NOMO-1 treated with dmso at 0.1 percent for 144 hours (cell line): Measurements from ENCODE around the gene SSC5D.
A peak's percentile ranks its signal among the peaks of the same experiment; 100 is the strongest.
"Not testable (repeated sequence)": the region's sequence is repeated elsewhere in the genome, so short reads cannot be mapped to it uniquely, and the experiment has no call there.

Source experiments
- DNase-seq: peaks from one replicate; lab custom pipeline; 2025; ENCODE audit not compliant: unreplicated experiment; lab: John Stamatoyannopoulos, UW

Gene SSC5D

DNA sequence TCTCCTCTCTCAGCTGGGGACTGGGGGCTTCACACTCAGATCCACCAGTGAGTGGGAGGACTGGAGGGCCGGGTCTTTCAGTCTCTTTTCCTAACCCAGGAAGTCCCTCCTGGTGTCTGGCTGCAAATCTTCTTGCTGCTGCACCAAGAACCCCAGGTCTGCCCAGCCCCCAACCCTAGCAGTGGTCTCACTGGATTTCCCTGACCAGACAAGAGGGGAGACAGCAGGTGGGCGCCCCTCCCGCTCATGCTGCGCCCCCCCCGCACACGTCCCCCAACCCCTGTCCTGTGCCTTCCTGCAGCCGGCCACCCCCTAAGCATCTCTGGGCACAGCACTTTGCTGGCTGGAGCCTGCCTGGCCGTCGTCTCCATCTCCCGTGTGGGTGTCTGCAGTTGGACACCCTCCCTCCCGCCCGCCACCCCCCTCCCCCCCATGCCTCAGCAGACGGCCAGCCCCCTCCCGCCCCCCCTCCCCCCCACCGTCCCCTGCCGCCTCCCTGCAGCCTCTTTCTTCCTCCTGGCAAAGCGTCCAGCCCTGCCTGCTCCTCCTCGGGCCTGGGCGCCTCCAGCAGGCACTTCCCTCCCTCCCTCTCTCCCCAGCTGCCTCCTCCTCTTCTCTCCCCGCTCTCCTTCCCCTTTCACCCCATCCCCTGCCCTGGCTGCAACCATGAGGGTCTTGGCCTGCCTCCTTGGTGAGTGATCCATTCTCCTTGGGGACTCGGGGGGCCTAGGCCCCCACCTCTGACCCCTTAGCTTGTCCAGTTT lies at the start of gene SSC5D:
Gene SSC5D (plus strand): TSS at position 513 of the 764 bp plus-strand sequence. CDS start 154 bp downstream, at position 667.
- no peak for DNase-seq

DNA sequence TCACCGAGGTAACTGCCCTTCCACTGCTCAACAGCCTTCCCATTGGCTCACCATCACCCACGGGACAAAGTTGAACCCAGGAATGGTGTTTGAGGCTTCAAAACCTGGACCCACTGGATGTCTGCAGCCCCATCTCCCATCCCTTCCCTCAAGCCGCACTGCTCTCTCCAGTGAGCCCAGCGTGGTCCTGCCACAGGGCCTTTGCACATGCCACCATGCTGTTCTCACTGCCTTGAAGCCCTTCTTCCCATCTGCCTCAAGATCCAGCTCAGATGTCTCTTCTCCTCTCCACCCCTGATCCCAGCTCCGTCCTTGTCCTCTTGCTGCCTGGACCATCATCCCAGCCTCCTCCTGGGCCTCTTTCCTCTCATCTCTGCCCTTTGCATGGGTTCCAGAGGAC lies 49.2 kb upstream of the SSC5D start:
- DNase-seq: no peak

DNA sequence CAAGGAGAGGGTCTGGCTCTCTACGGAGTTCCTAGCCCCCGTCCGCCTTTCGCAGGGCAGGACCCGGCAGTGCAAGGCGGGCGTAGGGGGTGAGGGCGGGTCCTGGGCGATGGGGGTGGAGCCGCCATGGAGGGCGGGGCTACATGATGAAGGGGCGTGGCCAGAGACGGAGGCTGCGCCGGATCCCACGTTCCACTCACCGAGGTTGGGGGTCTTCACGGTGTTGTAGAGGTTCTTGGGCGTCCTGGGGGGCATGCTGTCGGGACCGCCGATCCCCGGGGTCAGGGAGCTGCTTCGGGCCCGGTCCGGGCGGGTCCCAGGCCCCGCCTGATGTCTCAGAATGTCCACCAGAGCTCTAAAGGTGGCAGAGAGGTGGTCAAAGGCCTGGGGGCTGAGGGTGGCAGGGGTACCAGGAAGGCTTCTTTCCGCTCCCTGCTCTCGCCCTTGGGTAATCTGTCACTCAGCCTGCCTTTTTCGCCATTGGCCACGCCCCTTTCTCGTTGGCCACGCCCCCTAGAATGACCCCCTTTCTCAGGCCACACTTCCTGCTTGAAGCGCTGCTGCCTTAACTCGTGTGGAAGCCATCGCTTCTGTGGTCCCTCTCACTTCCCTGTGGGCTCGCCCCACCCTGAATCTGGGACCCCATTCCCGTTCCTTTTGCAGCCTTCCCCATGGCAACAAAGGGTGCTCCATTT lies 47.7 kb upstream of the SSC5D start:
- DNase-seq: peak; percentile 63

DNA sequence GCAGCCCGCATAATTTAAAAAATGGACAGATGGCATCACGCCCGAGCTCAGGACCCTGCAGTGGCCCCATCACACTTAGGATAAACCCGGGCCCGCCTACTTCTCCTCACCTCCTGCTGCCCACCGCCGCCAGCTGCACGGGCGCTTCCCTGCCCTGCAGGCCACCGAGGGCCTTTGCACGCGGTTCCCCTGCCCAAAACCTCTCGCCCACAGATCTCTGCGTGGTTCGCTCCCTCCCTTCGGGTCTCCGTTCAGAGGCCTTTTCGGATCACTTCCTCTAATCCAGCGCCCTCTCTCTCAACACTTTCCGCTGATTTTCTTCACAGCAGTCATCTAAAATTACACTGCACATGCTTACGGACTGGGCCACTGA lies 46.9 kb upstream of the SSC5D start:
- peak; percentile 62 for DNase-seq

DNA sequence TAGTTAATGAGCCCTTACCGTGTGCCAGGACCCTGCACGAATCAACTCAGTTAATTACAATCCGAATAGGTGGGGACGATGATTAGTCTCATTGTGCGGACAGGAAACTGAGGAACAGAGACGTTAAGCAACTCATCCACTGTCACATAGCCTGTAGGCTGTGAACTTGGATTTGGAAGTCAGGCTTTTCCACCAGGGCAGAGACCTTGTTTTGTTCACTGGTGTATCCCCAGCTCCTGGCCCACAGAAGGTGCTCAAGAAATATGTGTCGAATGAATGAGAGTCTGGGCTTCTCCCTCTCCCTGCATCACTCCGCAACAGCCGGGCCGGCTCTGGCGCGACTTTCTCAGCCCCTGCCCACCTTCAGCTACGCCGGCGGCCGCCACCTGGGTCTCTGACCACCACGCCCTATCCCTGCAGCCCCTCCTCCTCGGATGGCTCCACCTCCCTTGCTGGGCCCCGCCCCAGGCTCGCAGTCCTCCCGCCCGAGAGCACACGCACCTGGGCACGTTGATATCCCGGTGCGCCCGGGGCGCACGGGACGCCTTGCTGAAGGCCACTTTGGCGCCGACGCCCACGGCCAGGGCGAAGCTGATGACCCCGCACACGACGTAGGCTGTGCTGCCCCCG lies 46.4 kb upstream of the SSC5D start:
- DNase-seq: no peak

DNA sequence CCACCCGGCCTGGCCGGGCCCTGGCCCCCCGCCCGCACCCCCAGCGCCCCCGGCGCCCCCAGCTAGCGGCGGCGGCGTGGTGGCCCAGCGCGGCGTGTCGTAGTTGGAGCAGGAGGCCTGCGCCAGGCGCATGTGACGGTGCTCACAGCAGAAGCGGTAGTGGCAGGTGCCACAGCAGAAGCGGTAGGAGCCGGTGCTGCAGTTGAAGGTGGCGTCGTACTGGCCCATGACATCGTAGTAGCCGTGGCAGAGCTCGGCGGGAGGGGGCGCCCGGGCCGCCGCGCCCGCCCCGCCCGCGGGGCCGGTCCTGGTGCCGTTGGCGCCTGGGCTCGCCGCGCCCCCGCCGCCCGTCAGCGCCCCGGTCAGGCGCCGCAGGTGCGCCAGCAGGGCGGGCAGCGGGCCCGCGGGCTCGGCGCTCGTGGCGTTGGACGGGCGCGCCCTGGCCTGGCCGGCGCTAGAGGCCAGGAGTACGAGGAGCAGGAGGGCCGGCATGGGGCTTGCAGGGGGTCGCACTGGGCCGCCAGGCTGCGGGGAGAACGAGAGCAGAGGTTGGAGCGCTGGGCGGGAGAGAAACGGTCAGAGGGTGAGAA lies 45.8 kb upstream of the SSC5D start:
- no peak for DNase-seq

DNA sequence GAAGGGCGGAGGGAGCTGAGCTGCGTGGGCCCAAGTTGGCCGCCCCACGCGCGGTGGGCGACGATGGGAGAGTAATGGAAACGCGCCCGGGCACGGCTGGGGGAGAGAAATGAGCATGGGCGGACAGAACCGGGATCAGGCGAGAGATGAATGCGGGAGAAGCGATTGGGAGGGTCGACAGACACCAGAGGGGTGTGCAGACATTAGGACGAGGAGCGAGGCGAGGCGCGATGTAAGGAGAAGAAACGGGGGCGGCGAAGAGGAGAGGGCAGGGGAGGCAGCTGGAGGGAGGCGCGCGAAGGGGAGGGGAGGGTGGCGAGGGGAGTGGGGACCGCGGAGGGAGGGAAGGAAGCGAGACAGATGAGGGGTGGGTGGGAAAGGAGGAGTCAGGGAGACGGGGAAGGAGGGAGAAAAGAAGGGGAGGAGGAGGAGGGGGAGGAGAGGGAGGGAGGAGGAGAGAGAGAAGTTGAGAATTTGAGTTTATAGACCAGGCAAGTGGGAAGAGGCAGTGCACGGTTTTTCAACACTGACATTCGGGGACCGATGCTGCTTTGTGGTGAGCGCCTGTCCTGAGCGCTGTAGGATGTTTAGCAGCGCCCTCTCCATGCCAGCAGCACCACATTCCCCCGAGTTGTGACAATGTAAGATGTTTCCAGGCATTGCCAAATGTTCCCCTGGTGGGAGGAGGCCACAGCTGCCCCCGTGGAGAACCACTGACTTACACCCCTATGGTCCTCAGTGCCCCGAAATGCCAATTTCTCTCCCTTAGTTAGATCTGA lies 45.0 kb upstream of the SSC5D start, which contains the start of gene SHISA7:
Gene SHISA7 (minus strand): TSS at position 256 of the 779 bp plus-strand sequence. CDS start 437 bp downstream, outside the sequence.
- DNase-seq: no peak

DNA sequence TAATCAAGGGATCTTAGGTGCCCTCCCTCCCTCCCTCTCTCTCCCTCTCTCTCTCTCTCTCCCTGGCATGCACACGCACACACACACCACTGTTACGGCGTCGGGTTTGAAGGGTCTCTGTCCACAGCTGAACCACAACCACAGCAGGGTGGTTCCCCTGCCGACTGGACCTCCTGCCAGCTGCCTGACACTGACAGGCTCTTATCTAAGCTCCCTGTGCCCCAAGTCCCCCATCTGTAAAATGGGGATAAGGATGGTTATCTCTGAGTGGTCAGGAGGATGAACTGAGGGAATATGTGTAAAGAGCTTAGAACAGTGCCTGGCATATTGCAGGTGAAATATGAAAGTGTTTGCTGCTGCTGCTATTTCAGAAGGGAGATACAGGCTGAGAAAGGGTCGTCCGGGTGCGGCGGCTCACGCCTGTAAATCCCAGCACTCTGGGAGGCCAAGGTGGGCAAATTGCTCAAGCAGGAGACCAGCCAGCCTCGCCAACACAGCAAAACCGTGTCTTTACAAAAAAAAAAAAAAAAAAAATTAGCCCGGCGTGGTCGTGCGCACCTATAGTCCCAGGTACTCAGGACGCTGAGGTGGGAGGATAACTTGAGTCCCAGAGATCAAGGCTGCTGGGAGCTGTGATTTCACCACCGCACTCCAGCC lies 44.3 kb upstream of the SSC5D start:
- no peak for DNase-seq

DNA sequence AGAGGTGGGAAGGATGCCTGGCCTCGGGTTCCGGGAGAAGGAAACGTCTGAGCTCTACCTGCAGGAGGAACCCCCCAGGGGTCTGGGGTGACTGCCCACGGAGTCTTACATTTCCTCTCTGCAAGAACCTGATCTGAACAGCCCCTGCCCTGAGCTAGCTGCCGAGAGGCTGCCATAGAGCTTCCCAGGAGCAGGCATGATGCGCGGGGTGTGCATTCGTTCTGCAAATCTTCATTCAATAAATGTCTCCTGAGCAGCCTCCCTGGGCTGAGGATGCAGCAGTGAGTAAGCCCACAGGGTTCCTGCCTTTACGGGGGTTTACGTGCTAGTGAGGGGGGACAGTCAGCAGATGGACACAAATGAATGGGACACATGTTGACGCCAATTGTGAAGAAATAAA lies 43.6 kb upstream of the SSC5D start:
- DNase-seq: no peak

DNA sequence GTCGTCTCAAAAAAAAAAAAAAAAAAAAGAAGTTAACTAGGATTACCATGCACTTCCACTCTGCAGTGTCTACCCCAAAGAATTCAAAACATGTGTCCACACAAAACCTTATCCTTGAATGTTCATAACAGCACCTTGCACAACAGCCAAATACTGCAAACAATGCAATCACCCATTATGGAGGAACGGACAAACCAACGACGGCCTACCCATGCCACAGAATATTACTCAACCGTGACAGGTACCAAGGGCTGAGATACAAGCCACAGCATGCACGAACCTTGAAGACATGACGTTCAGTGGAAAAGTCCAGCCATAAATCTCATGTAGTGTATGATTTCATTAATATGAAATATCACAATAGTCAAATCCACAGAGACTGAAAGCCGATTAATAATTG lies 42.2 kb upstream of the SSC5D start:
- DNase-seq: no peak

DNA sequence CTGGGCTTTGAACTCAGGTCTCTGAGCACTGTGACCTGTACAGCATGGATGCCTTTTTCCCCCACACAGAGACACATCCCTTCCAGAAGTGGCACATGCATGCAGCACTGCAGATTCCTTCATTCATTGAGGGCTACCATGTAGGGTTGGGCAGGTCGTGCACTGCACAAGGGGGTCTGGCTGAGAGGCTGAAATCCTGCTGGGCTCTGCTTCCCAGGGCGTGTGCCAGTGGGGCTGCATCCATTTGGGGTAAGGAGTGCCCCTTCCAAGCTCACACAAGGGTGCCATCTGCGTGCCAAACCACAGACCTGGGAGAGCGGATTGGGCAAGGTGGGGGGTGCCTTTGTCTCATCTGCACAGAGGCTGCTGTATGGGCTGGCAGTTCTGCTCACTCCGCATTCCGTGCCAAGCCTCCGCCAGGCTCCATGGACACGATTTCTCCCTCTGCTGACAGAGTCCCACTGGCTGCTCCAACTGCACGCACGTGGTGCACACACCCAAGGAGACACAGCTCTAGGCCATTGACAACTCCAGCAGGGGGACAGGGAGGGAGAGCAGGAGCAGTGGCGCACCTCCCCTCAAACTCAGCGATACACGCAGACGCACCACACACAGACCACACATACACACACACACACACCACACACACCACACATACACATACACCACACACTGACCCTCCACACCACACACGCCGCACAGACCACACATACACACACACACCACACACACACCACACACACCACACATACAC lies 40.6 kb upstream of the SSC5D start:
- no peak for DNase-seq

DNA sequence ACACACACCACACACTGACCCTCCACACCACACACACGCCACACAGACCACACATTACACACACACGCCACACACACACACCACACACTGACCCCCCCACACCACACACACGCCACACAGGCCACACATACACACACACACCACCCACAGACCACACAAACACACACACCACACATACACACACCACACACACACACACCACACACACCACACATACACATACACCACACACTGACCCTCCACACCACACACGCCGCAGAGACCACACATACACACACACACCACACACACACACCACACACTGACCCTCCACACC lies 40.1 kb upstream of the SSC5D start:
- DNase-seq: not testable (repeated sequence)

DNA sequence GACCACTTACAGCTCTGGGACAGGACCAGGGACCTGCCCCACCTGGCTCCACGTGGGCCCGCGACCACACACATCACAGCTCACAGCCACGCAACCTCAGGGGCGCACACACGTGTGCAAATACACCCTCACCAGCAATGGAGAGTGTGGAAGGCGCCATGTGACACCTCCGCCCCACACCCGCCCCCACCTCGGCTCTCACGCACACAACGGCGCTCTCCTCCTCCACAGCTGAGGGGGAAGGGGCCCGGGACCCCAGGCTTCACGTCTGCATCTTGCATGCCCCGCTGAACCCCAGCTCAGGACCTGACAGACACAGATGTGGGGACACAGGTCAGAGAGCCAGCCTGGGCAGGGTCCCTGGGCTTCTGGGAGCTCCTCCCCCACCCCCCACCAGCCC lies 38.8 kb upstream of the SSC5D start:
- DNase-seq: no peak

DNA sequence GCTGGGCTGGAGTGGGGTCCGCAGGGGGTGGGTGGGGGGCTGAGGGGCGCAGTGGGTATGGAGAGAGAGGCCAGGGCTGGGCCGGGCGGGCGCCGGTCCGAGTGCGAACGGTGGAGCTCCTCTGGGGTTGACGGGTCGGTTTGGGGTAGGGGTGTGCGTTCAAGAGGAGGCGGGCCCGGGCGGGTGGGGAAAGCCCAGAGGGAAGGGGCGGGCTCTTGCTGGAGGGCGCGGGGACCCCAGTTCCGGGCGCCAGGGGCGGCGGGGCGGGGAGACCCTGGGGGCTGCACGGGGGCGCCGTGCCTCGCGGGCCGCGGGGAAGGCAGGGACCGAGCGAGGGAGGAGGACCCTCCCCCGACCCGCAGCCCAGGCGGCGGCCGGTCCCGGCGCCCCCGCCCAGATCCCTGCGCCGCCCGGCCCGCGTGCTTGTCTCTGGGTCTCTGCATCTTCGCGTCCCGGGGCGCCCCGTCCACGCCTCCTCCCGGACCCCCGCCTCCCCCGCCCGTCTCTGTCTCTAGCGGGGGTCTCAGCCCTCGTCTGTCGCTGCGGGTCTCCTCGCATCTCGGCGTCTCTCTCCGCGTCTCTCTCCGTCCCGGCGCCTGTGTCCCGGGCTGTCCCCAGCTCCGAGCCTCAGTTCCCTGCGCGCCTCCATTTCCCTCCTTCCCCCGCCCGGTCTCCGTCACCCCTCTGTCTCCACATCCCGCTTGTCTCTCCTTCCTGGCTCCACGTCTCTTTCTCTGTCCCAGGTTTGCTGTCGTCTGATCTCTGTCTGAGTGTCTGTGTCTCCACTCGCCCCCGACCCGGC lies 36.9 kb upstream of the SSC5D start:
- no peak for DNase-seq

DNA sequence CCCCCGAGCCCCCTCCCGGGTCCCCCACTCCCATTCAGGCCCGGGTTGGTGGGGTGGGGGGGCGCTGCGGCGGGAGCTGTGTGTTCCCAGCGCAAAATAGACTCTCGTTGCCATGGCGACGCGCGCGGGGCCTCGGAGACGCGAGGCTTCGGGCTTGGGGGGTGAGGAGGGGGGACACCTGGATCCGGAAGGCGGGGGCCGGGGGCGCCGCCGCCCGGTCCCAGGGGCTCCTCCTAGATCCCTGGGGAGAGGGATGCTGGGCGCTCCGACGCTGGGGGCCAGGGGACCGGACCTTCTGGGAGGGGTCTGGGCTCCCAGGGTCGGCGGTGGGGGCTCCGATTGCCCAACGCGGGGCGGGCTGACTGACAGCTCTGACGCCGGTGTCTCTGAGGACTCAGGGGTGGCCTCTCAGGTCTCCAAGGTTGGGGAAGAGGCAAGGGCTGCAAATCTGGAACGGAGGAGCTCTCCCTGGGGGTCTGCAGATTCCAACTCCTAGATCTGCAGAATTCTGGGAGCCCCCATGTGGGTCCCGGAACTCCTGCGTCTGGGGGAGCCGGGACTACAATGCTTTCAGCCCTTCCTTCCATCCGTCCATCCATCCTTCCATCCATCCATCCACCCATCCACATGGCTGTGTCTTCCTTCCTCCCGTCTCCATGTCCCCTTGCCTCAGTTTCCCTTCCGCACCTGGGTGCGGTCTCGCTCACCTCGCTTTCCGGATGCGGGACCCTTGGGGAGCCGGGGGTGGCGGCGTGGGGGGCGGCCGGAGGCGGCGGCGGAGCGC lies 36.1 kb upstream of the SSC5D start:
- no peak for DNase-seq

DNA sequence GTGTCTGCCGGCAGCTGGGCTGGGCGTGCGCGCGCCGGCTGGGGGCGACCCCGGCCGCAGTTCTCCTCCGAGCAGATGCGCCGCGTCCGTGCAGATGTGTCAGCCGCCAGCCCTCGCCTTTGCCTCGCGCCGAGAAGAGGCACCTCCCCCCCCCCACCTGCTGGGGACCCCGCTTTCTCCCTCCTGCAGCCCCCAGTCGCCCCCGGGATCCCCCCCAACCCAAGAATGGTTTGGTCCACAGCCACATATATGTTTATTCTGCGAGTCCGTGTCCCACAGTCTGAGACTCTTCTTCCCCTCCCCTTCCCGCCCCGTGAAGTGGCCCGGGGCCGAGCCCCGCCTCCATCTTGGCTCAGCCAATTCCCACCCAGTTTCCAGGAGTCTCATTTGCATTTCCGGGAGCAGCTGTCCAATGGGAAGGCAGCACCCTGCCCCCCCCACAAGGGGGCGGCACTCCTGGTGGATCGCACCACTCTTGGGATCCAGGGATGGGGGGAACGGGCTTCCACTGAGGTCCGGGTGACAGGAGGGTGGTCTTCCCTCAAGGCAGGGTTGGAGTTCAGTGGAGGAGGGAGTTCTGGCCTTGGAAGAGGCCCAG lies 35.4 kb upstream of the SSC5D start:
- no peak for DNase-seq

DNA sequence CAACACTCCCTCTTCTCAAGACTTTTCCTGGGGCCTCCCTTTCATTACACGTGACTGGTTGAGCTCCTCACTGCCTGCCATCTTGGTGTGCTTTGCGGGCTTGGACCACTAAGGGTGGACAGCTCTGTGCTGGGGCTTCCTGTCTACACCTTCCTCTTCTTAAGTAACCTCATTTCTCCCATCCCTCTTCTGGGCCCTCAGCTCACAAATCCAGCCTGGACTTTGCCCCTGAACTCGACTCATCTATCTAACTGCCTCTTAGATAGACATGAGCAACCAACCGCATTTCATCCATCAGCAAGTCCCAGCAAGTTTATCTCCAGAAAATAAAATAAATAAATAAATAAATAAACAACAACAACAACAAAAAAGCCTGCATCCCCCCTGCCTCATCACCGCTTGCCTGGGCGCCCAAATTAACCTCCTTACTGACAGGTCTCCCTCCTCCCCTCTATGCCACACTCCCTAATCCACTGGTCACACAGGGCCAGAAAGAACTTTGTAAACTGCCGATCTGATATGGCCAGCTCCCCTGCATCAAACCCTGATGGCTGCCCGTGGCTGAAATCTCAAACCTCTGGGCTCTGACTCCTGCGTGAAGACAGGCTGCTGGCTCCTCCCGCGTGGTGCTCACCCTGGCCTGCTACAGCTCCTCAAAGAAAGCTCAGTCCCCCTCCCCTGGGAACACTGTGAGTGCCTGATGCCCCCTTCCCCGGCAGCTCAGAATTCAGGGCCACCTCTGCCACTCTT lies 34.5 kb upstream of the SSC5D start:
- no peak for DNase-seq
